Lower leg skin (tissue), 4 donors: ENCODE measurements around the gene TMC3. TPM values are rescaled to one million over a fixed set of nuclear protein-coding genes. Genes with fewer than 3 reads are reported as not detected.
"Not testable (repeated sequence)": the region's sequence is repeated elsewhere in the genome, so short reads cannot be mapped to it uniquely, and the experiment has no call there.

Experiments used
- DNase-seq, 2 donors: peaks; one replicate each; pipeline ENCODE4 v3.0.0-alpha.2; 2019; ENCODE audit warnings: low spot score in 2 of 2
- H3K4me3 ChIP-seq: fragments of 200-600 bp; sonication (generic); 2 replicates; pipeline ENCODE4 v1.5.1; 2017; ENCODE audit warnings: mild to moderate bottlenecking, low read depth; ENCODE audit not compliant: poor library complexity, severe bottlenecking
- POLR2A ChIP-seq, 2 donors: fragments of 450-650 bp; IDR thresholded peaks; one replicate each; pipeline ENCODE4 v1.6.1; 2016 to 2017; ENCODE audit warnings: antibody characterized with exemption in 2 of 2, mild to moderate bottlenecking in 1 of 2, moderate library complexity in 1 of 2
- WGBS, 2 donors: methylation state at CpG; one replicate each; pipeline ENCODE4 v1.1.5; 2018; 5-methylcytosine and 5-hydroxymethylcytosine counted together
- intact Hi-C: fragments of 100-400 bp; cut with DNase I; formaldehyde crosslinking; loops from one replicate; pipeline ENCODE4 v1.15.0; 2023; ENCODE audit warnings: low total_unique reads
- total RNA-seq, 4 donors: library from RNA; depleted of rRNA; stranded (reverse); fragments of >200 nt; gene quantifications; one replicate each; pipeline ENCODE4 v1.1.0, GENCODE V29; 2016
- TF ChIP-seq, protein P1 (sequence below), 3 donors: fragments of 450-650 bp; IDR thresholded peaks; one replicate each; pipeline ENCODE4 v1.5.1; 2016; ENCODE audit warnings: antibody characterized with exemption in 3 of 3, mild to moderate bottlenecking in 3 of 3, moderate library complexity in 2 of 3

Gene TMC3
- total RNA-seq, 4 donors from 2014 or later, result 0.05 to 0.10 TPM; not detected in 2

DNA sequence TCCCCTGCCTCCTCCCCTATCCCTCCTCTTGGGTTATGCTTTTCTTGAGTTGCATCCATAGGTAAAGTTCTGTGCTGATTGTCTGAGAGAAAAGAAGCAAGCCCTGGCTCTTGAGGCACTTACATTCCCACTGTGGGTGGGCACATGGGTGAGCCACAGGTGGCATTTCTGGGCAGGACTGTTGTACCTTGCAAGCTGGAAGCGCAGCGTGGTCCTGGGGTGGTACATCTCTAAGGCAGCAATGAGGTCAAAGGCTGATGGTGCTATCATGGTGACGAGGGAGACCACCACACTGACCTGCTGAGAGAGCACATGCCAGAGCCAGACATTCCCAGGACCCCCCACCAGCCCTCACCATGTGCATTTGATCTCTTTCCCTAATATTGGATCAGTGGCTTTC is 24.7 kb downstream of the TMC3 start:
- intact Hi-C loops, result loop anchor here (5.0 kb wide), 1 partner anchor 1752 kb away; no protein-coding TSS in a partner anchor
- H3K4me3 ChIP-seq, result no peak overlapping the region
- TF ChIP-seq POLR2A (IDR thresholded peaks at IDR 0.05), result no peak
- TF ChIP-seq, protein P1, sequence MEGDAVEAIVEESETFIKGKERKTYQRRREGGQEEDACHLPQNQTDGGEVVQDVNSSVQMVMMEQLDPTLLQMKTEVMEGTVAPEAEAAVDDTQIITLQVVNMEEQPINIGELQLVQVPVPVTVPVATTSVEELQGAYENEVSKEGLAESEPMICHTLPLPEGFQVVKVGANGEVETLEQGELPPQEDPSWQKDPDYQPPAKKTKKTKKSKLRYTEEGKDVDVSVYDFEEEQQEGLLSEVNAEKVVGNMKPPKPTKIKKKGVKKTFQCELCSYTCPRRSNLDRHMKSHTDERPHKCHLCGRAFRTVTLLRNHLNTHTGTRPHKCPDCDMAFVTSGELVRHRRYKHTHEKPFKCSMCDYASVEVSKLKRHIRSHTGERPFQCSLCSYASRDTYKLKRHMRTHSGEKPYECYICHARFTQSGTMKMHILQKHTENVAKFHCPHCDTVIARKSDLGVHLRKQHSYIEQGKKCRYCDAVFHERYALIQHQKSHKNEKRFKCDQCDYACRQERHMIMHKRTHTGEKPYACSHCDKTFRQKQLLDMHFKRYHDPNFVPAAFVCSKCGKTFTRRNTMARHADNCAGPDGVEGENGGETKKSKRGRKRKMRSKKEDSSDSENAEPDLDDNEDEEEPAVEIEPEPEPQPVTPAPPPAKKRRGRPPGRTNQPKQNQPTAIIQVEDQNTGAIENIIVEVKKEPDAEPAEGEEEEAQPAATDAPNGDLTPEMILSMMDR (IDR thresholded peaks at IDR 0.05), result no peak
- DNase-seq, result no peak
- 98 to 100% methylated on average over 3 of the region's 3 CpGs for WGBS, 2 donors

- intact Hi-C loops, result loop anchor here (5.0 kb wide), 1 partner anchor 1751 kb away; no protein-coding TSS in a partner anchor
- DNase-seq, H3K4me3 ChIP-seq: not testable (repeated sequence)
- 85 to 87% methylated on average over 11 of the region's 11 CpGs for WGBS, 2 donors
Observed at GRCh38 chr15:81348691-81349090, 25.3 kb downstream of the TMC3 start.

DNA sequence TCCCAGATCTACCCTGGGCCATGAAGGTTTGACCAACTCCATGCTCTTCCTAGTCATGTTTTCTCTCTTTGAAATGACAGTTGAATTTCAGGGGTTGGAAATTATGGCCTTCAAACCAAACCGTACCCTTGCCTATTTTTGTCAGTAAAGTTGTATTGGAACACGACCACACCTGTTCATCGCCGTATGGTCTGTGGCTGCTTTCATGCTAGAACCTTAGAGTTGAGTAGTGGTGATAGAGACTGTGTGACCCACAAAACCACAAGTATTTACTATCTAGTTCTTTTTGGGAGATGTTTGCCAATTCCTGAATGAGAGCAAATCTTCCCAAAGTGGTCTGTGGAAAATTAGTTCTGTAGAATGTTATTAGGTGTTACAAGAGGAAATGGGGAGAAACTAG is 26.1 kb downstream of the TMC3 start:
- H3K4me3 ChIP-seq, result no peak overlapping the region
- intact Hi-C loops, result loop anchor here (5.0 kb wide), 1 partner anchor 1751 kb away; no protein-coding TSS in a partner anchor
- no peak for TF ChIP-seq POLR2A (IDR thresholded peaks at IDR 0.05)
- TF ChIP-seq, protein P1 (IDR thresholded peaks at IDR 0.05), result no peak
- WGBS, 2 donors, result 85 to 91% methylated on average over 4 of the region's 4 CpGs
- no peak for DNase-seq

DNA sequence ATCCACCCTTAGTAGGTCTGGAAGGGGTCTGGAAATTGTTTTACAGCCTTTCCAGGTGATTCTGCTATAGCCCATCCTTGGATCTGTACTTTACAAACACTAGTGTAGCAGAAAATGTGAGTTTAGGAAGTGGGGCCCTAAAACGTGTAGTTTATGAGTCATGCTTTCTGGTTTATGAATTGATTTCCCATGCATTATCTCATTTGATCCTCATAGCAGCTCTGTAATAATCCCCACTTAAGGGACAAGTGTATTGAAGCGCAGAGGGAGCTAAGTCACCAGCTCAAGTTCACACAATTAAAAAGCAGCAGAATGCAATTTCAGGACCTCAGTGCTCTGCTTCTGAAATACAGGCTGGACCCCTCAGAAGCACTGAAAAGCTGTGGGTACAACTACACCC is 27.4 kb downstream of the TMC3 start:
- no peak for TF ChIP-seq POLR2A (IDR thresholded peaks at IDR 0.05)
- TF ChIP-seq, protein P1 (IDR thresholded peaks at IDR 0.05), result no peak
- DNase-seq, result no peak

DNA sequence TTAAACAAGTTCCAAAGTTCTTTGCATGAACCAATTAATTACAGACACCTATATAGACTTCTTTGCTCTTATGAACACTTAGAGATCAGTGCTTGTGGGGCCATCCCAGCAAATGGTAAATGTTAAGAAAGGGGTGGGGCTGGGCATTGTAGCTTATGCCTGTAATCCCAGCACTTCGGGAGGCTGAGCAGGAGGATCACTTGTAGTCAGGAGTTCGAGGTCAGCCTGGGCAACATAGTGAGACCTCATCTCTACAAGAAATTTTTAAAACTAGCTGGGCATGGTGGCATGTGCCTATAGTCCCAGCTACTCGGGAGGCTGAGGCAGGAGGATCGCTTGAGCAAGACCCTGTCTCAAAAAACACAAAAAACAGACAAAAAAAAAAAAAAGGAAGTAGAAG is 30.6 kb downstream of the TMC3 start:
- intact Hi-C loops, result no loop called here
- WGBS, 2 donors, result 87 to 90% methylated on average over 4 of the region's 4 CpGs
- TF ChIP-seq, protein P1 (IDR thresholded peaks at IDR 0.05), result no peak
- no peak for TF ChIP-seq POLR2A (IDR thresholded peaks at IDR 0.05)
- H3K4me3 ChIP-seq, result no peak overlapping the region
- no peak for DNase-seq

More for the DNA sequence above, 27.4 kb downstream of the TMC3 start:
- 59 to 64% methylated on average over 2 of the region's 2 CpGs for WGBS, 2 donors
- intact Hi-C loops, result loop anchor here (5.0 kb wide), 1 partner anchor 1749 kb away; no protein-coding TSS in a partner anchor
- no peak overlapping the region for H3K4me3 ChIP-seq

GRCh38 chr15:81341351-81341750 is 32.7 kb downstream of the TMC3 start:
- DNase-seq, result no peak
- 94 to 97% methylated on average over 4 of the region's 4 CpGs for WGBS, 2 donors
- no peak overlapping the region for H3K4me3 ChIP-seq

More at GRCh38 chr15:81341351-81341750, 32.7 kb downstream of the TMC3 start:
- no peak for TF ChIP-seq POLR2A (IDR thresholded peaks at IDR 0.05)
- TF ChIP-seq, protein P1 (IDR thresholded peaks at IDR 0.05), result no peak
- intact Hi-C loops, result no loop called here
